CD4-positive, alpha-beta T cell (primary cell): ENCODE results near the gene ADAM19. TPM values are rescaled to one million over a fixed set of nuclear protein-coding genes. Genes with fewer than 3 reads are reported as not detected.

Experiments
- ATAC-seq: fragments of 200-7000 bp; cut with Tn5 transposase; one replicate; pipeline ENCODE4 v1.10.0; 2022; ENCODE audit warnings: mild to moderate bottlenecking; ENCODE audit not compliant: poor library complexity
- CTCF ChIA-PET: fragments of 350-600 bp; sonication (Branson Sonifier 250); formaldehyde crosslinking; loops from one replicate; lab custom pipeline; 2021; ENCODE audit warnings: antibody characterized with exemption, inconsistent platforms; lab: Charles Lee
- POLR2A ChIA-PET: fragments of 350-600 bp; sonication (Branson Sonifier 250); formaldehyde crosslinking; loops from one replicate; lab custom pipeline; 2021; ENCODE audit warnings: antibody characterized with exemption, inconsistent platforms; lab: Charles Lee
- DNase-seq, 14 experiments: peaks; one replicate each; pipeline ENCODE4 v3.0.0-alpha.2; 2013 to 2020; ENCODE audit warnings: mixed read lengths in 2 of 14
- H3K27ac ChIP-seq, 2 donors: one replicate each; pipeline versions ENCODE4 v1.5.1 to v1.7.0; 2013; ENCODE audit warnings: low read length in 2 of 2, low read depth in 1 of 2, mild to moderate bottlenecking in 1 of 2
- H3K27me3 ChIP-seq, 2 experiments: 1 replicate in 1 of 2; 2 replicates in 1 of 2; pipeline versions ENCODE4 v1.6.1 to v1.7.0; 2013; ENCODE audit warnings: low read length in 2 of 2, control low read depth in 1 of 2, mild to moderate bottlenecking in 1 of 2, moderate library complexity in 1 of 2; ENCODE audit not compliant: insufficient read depth in 2 of 2, control insufficient read depth in 1 of 2
- H3K36me3 ChIP-seq: one replicate; pipeline ENCODE4 v1.6.1; 2013; ENCODE audit warnings: low read length, control low read depth; ENCODE audit not compliant: insufficient read depth
- H3K4me1 ChIP-seq: one replicate; pipeline ENCODE4 v1.6.1; 2013; ENCODE audit warnings: low read length, control low read depth; ENCODE audit not compliant: insufficient read depth
- H3K4me3 ChIP-seq: one replicate; pipeline ENCODE4 v1.5.1; 2013; ENCODE audit warnings: mild to moderate bottlenecking, low read length, moderate library complexity
- H3K9me3 ChIP-seq, 2 experiments: 1 replicate in 1 of 2; 2 replicates in 1 of 2; pipeline versions ENCODE4 v1.6.1 to v1.7.0; 2013; ENCODE audit warnings: low read length in 2 of 2, mild to moderate bottlenecking in 2 of 2, control low read depth in 1 of 2, moderate library complexity in 1 of 2; ENCODE audit not compliant: control insufficient read depth in 1 of 2, insufficient read depth in 1 of 2
- H3K27ac Mint-ChIP-seq: one replicate; pipeline ENCODE4 v1.8.0; 2020; ENCODE audit warnings: mixed read lengths
- H3K27me3 Mint-ChIP-seq: one replicate; pipeline ENCODE4 v1.8.0; 2021; ENCODE audit warnings: mixed read lengths
- H3K36me3 Mint-ChIP-seq: one replicate; pipeline ENCODE4 v1.8.0; 2021; ENCODE audit warnings: low read depth, mixed read lengths
- H3K4me1 Mint-ChIP-seq: one replicate; pipeline ENCODE4 v1.8.0; 2021; ENCODE audit warnings: low read depth, mixed read lengths
- H3K4me3 Mint-ChIP-seq: one replicate; pipeline ENCODE4 v1.8.0; 2020; ENCODE audit warnings: mild to moderate bottlenecking, mixed read lengths
- H3K9me3 Mint-ChIP-seq: one replicate; pipeline ENCODE4 v1.8.0; 2020; ENCODE audit warnings: mixed read lengths
- CTCF ChIP-seq: fragments of 200-600 bp; IDR thresholded peaks from one replicate; pipeline ENCODE4 v1.8.0; 2022; ENCODE audit warnings: antibody characterized with exemption, mild to moderate bottlenecking
- intact Hi-C, 2 experiments: fragments of 100-400 bp; cut with DNase I in 1 of 2; cut with micrococcal nuclease in 1 of 2; formaldehyde crosslinking; loops; one replicate each; pipeline versions ENCODE4 v1.15.1 to v1.9.0; 2023 to 2025; cut with DNase I, micrococcal nuclease
- total RNA-seq, 174 experiments: library from RNA in 2 of 174; stranded (reverse) in 2 of 174; gene quantifications; one replicate each; pipeline ENCODE4 v1.2.3 and lab custom pipeline; 2021 to 2026

ADAM19 gene
- total RNA-seq, 2 experiments from 2014 or later: 26.7 to 29.1 TPM

- H3K27me3 ChIP-seq: no peaks in the 10 kb centered on the region
- no peaks in the 10 kb centered on the region for H3K9me3 ChIP-seq
- ChIA-PET CTCF (no interaction called here), POLR2A (no interaction called here)
- peaks cover 90% of the 10 kb centered on the region for H3K36me3 ChIP-seq
- intact Hi-C loops: no loop called here
- no peak for TF ChIP-seq CTCF
- no peak overlapping the region for H3K27ac ChIP-seq
- Mint-ChIP-seq H3K27me3 (no peaks in the 10 kb centered on the region), H3K4me3 (no peak overlapping the region), H3K9me3 (no peaks in the 10 kb centered on the region), H3K36me3 (peaks cover 47% of the 10 kb centered on the region), H3K4me1 (peaks cover 8% of the 10 kb centered on the region), H3K27ac (no peak overlapping the region)
- no peak for ATAC-seq
- no peak for DNase-seq
- no peak overlapping the region for H3K4me3 ChIP-seq
- H3K4me1 ChIP-seq: peaks cover 21% of the 10 kb centered on the region
Observed at GRCh38 chr5:157533011-157533481, 42.5 kb downstream of the ADAM19 start.

- H3K9me3 Mint-ChIP-seq: no peaks in the 10 kb centered on the region
- H3K27me3 ChIP-seq: no peaks in the 10 kb centered on the region
- H3K36me3 ChIP-seq: peaks cover 93% of the 10 kb centered on the region
- ChIA-PET POLR2A (interaction anchor here (1.2 kb wide), 1 partner anchor 42 kb away, joined by 3 read pairs; no protein-coding TSS in a partner anchor), CTCF (no interaction called here)
- H3K4me3 Mint-ChIP-seq: no peak overlapping the region
- no peak overlapping the region for H3K4me3 ChIP-seq
- peaks cover 4% of the 10 kb centered on the region for H3K4me1 Mint-ChIP-seq
- intact Hi-C loops: no loop called here
- H3K27me3 Mint-ChIP-seq: no peaks in the 10 kb centered on the region
- no peak for TF ChIP-seq CTCF
- DNase-seq (no peak), ATAC-seq (no peak)
- H3K9me3 ChIP-seq: no peaks in the 10 kb centered on the region
- H3K36me3 Mint-ChIP-seq: peaks cover 46% of the 10 kb centered on the region
- H3K27ac Mint-ChIP-seq: no peak overlapping the region
- no peak overlapping the region for H3K27ac ChIP-seq
- H3K4me1 ChIP-seq: peaks cover 18% of the 10 kb centered on the region
Observed at GRCh38 chr5:157532022-157532421, 43.6 kb downstream of the ADAM19 start.

- intact Hi-C loops: no loop called here
- ChIA-PET CTCF (no interaction called here), POLR2A (no interaction called here)
- H3K27ac Mint-ChIP-seq: no peak overlapping the region
- ATAC-seq (no peak), DNase-seq (no peak)
- H3K4me3 Mint-ChIP-seq: no peak overlapping the region
- Histone ChIP-seq H3K36me3 (peaks cover 82% of the 10 kb centered on the region), H3K9me3 (no peaks in the 10 kb centered on the region), H3K4me1 (peaks cover 22% of the 10 kb centered on the region), H3K27ac (no peak overlapping the region), H3K27me3 (no peaks in the 10 kb centered on the region), H3K4me3 (no peak overlapping the region)
- H3K36me3 Mint-ChIP-seq: peaks cover 39% of the 10 kb centered on the region
- peaks cover 7% of the 10 kb centered on the region for H3K4me1 Mint-ChIP-seq
- no peak for TF ChIP-seq CTCF
- H3K27me3 Mint-ChIP-seq: no peaks in the 10 kb centered on the region
- no peaks in the 10 kb centered on the region for H3K9me3 Mint-ChIP-seq
Observed at GRCh38 chr5:157530226-157530972, 45.2 kb downstream of the ADAM19 start.
